Tibial nerve (tissue), 4 donors: ENCODE measurements around the gene CRKL.

Experiments used
- CTCF ChIP-seq, 5 experiments: fragments of 200-600 bp in 3 of 5; fragments of 450-650 bp in 2 of 5; sonication (generic) in 3 of 5; IDR thresholded peaks; one replicate each; pipeline ENCODE4 v1.5.1; 2016 to 2019; ENCODE audit warnings: antibody characterized with exemption in 5 of 5, mild to moderate bottlenecking in 3 of 5, moderate library complexity in 2 of 5
- EP300 ChIP-seq, 2 donors: sonication (generic); formaldehyde crosslinking; IDR thresholded peaks; one replicate each; pipeline ENCODE4 v1.6.1; 2017; ENCODE audit warnings: antibody characterized with exemption in 2 of 2, mild to moderate bottlenecking in 1 of 2

- TF ChIP-seq CTCF (IDR thresholded peaks at IDR 0.05) (no peak), EP300 (IDR thresholded peaks at IDR 0.05) (no peak)
Measured at GRCh38 chr22:20912494-20912893, 4.7 kb upstream of the CRKL start.
